HepG2 (cell line): Measurements from ENCODE around the gene CTSZ. TPM values are rescaled to one million over a fixed set of nuclear protein-coding genes. Genes with fewer than 3 reads are reported as not detected.

ENCODE experiments used
- AGO2 ChIP-seq: fragments of 200-400 bp; formaldehyde crosslinking; optimal IDR thresholded peaks from 2 replicates; pipeline ENCODE3; 2017; ENCODE audit warnings: mild to moderate bottlenecking, low read depth, low read length, moderate library complexity
- CSRNP2 ChIP-seq: sonication (generic); formaldehyde crosslinking; conservative IDR thresholded peaks from 2 replicates; pipeline ENCODE4 v1.8.0; 2022; ENCODE audit warnings: low read depth, missing genetic modification reagents
- FOXP1 ChIP-seq, 2 experiments: fragments of 450-650 bp in 1 of 2; IDR thresholded peaks; 2 replicates each; pipeline ENCODE4 v1.6.1; 2017 to 2018; ENCODE audit warnings: antibody characterized with exemption in 1 of 2
- KDM5B ChIP-seq: sonication (generic); formaldehyde crosslinking; IDR thresholded peaks from 2 replicates; pipeline ENCODE4 v1.4.0; 2020; ENCODE audit warnings: missing genetic modification reagents, mild to moderate bottlenecking, borderline replicate concordance
- PAF1 ChIP-seq: IDR thresholded peaks from 2 replicates; pipeline ENCODE4 v1.6.1; 2016; ENCODE audit warnings: missing genetic modification reagents, missing compliant biosample characterization
- PCBP1 ChIP-seq: fragments of 200-400 bp; formaldehyde crosslinking; IDR thresholded peaks from 2 replicates; pipeline ENCODE4 v1.6.1; 2017; ENCODE audit warnings: mild to moderate bottlenecking, low read depth, low read length, borderline replicate concordance
- RBFOX2 ChIP-seq: fragments of 200-400 bp; formaldehyde crosslinking; IDR thresholded peaks from 2 replicates; pipeline ENCODE4 v1.6.1; 2017; ENCODE audit warnings: low read depth, mild to moderate bottlenecking, low read length
- ZNF333 ChIP-seq: sonication (generic); formaldehyde crosslinking; IDR thresholded peaks from 2 replicates; pipeline ENCODE4 v1.4.0; 2020; ENCODE audit warnings: mild to moderate bottlenecking, missing genetic modification reagents, borderline replicate concordance
- ZNF615 ChIP-seq: sonication (generic); formaldehyde crosslinking; IDR thresholded peaks from 2 replicates; pipeline ENCODE4 v1.5.0; 2020; ENCODE audit warnings: mild to moderate bottlenecking, missing genetic modification reagents, borderline replicate concordance
- polyA plus RNA-seq, 8 experiments: library from polyadenylated mRNA; depleted of rRNA in 3 of 8; stranded (reverse) in 7 of 8; unstranded in 1 of 8; fragments of >200 nt; fragmentation: Illumina TruSeq in 4 of 8; extraction: Trizol in 4 of 8; gene quantifications; 2 replicates each; pipeline versions ENCODE4 v1.2.1 to v1.2.3, GENCODE V29; 2011 to 2016; ENCODE audit warnings: low read depth in 4 of 8, missing spikeins in 1 of 8, mixed read lengths in 1 of 8; ENCODE audit not compliant: insufficient read depth in 1 of 8
- total RNA-seq, 5 experiments: library from RNA; depleted of rRNA; stranded (reverse); fragments of >200 nt; fragmentation: Illumina TruSeq; extraction: Trizol; gene quantifications; 2 replicates each; pipeline ENCODE4 v1.2.3, GENCODE V29; 2016; ENCODE audit warnings: low read depth in 1 of 5
- TF ChIP-seq, protein P1 (sequence below): sonication (generic); formaldehyde crosslinking; IDR thresholded peaks from 2 replicates; pipeline ENCODE4 v1.5.0; 2020; ENCODE audit warnings: mild to moderate bottlenecking, missing genetic modification reagents
- TF ChIP-seq, protein P2 (sequence below): sonication (generic); formaldehyde crosslinking; IDR thresholded peaks from 2 replicates; pipeline ENCODE4 v1.4.0; 2020; ENCODE audit warnings: missing genetic modification reagents

CTSZ gene
- total and polyA plus RNA-seq, 2 of the 13 experiments (the other 11 are each of a cell fraction or from before 2014, with no cell fraction given): 0.33 TPM; not detected in 1

DNA sequence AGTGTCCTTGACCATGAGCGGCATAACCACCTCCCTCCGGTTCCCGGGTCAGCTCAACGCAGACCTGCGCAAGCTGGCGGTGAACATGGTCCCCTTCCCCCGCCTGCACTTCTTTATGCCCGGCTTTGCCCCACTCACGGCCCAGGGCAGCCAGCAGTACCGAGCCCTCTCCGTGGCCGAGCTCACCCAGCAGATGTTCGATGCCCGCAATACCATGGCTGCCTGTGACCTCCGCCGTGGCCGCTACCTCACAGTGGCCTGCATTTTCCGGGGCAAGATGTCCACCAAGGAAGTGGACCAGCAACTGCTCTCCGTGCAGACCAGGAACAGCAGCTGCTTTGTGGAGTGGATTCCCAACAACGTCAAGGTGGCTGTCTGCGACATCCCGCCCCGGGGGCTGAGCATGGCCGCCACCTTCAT lies 17.1 kb upstream of the CTSZ start (continued):
- TF ChIP-seq, protein P1, sequence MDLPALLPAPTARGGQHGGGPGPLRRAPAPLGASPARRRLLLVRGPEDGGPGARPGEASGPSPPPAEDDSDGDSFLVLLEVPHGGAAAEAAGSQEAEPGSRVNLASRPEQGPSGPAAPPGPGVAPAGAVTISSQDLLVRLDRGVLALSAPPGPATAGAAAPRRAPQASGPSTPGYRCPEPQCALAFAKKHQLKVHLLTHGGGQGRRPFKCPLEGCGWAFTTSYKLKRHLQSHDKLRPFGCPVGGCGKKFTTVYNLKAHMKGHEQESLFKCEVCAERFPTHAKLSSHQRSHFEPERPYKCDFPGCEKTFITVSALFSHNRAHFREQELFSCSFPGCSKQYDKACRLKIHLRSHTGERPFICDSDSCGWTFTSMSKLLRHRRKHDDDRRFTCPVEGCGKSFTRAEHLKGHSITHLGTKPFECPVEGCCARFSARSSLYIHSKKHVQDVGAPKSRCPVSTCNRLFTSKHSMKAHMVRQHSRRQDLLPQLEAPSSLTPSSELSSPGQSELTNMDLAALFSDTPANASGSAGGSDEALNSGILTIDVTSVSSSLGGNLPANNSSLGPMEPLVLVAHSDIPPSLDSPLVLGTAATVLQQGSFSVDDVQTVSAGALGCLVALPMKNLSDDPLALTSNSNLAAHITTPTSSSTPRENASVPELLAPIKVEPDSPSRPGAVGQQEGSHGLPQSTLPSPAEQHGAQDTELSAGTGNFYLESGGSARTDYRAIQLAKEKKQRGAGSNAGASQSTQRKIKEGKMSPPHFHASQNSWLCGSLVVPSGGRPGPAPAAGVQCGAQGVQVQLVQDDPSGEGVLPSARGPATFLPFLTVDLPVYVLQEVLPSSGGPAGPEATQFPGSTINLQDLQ: 0 out of 2 replicates have a peak, but pooled peaks have one; percentile 55
- TF ChIP-seq, protein P2, sequence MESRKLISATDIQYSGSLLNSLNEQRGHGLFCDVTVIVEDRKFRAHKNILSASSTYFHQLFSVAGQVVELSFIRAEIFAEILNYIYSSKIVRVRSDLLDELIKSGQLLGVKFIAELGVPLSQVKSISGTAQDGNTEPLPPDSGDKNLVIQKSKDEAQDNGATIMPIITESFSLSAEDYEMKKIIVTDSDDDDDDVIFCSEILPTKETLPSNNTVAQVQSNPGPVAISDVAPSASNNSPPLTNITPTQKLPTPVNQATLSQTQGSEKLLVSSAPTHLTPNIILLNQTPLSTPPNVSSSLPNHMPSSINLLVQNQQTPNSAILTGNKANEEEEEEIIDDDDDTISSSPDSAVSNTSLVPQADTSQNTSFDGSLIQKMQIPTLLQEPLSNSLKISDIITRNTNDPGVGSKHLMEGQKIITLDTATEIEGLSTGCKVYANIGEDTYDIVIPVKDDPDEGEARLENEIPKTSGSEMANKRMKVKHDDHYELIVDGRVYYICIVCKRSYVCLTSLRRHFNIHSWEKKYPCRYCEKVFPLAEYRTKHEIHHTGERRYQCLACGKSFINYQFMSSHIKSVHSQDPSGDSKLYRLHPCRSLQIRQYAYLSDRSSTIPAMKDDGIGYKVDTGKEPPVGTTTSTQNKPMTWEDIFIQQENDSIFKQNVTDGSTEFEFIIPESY (CRISPR knock-in tag): 0 out of 2 replicates have a peak, but pooled peaks have one; percentile 27
- TF ChIP-seq CSRNP2 (CRISPR knock-in tag) (0 out of 2 replicates have a peak, but pooled peaks have one; percentile 1), RBFOX2 (peak; percentile 70), ZNF615 (CRISPR knock-in tag) (no peak), KDM5B (CRISPR knock-in tag) (peak; percentile 53; the same call in 1 of the 2 replicates), AGO2 (peak; percentile 96), PCBP1 (no peak), FOXP1 (IDR thresholded peaks at IDR 0.05) (no peak), FOXP1 (CRISPR knock-in tag; IDR thresholded peaks at IDR 0.05) (no peak), PAF1 (CRISPR knock-in tag) (peak; percentile 32), ZNF333 (CRISPR knock-in tag) (0 out of 2 replicates have a peak, but pooled peaks have one; percentile 45)
